NCI-H748 treated with DMSO at 0.1 percent for 48 hours (cell line): ENCODE measurements around the gene TNIP2.

ENCODE experiments used
- DNase-seq: peaks from one replicate; lab custom pipeline; 2025; lab: John Stamatoyannopoulos, UW

TNIP2 gene

GRCh38 chr4:2714918-2715317 lies 41.2 kb downstream of the TNIP2 start:
- no peak for DNase-seq

GRCh38 chr4:2714061-2714770 lies 41.9 kb downstream of the TNIP2 start:
- no peak for DNase-seq

- no peak for DNase-seq
Observed at GRCh38 chr4:2713337-2713736, 42.8 kb downstream of the TNIP2 start.

- no peak for DNase-seq
Observed at GRCh38 chr4:2712261-2712842, 43.8 kb downstream of the TNIP2 start.

GRCh38 chr4:2702770-2703169 lies 53.4 kb downstream of the TNIP2 start:
- DNase-seq, result no peak

GRCh38 chr4:2702361-2702760 lies 53.8 kb downstream of the TNIP2 start:
- no peak for DNase-seq

- DNase-seq, result no peak
Observed at GRCh38 chr4:2700031-2700430, 56.1 kb downstream of the TNIP2 start.

- DNase-seq, result no peak
Observed at GRCh38 chr4:2699534-2699933, 56.6 kb downstream of the TNIP2 start.

GRCh38 chr4:2698951-2699505 lies 57.1 kb downstream of the TNIP2 start:
- no peak for DNase-seq

GRCh38 chr4:2698504-2698903 lies 57.6 kb downstream of the TNIP2 start:
- no peak for DNase-seq

GRCh38 chr4:2697995-2698414 lies 58.1 kb downstream of the TNIP2 start:
- DNase-seq, result no peak

GRCh38 chr4:2696423-2696822 lies 59.7 kb downstream of the TNIP2 start:
- no peak for DNase-seq

- no peak for DNase-seq
Observed at GRCh38 chr4:2695346-2696060, 60.6 kb downstream of the TNIP2 start.

GRCh38 chr4:2694691-2695090 lies 61.4 kb downstream of the TNIP2 start:
- no peak for DNase-seq

GRCh38 chr4:2691952-2692435 lies 64.1 kb downstream of the TNIP2 start:
- DNase-seq, result no peak
